HG03135 (cell line): ENCODE data around the gene NCAPG2.

Experiments used
- ATAC-seq: cut with Tn5 transposase; IDR thresholded peaks from one replicate; pipeline ENCODE4 v1.9.1; 2021; ENCODE audit warnings: mild to moderate bottlenecking, moderate library complexity; ENCODE audit not compliant: unreplicated experiment

The NCAPG2 gene

DNA sequence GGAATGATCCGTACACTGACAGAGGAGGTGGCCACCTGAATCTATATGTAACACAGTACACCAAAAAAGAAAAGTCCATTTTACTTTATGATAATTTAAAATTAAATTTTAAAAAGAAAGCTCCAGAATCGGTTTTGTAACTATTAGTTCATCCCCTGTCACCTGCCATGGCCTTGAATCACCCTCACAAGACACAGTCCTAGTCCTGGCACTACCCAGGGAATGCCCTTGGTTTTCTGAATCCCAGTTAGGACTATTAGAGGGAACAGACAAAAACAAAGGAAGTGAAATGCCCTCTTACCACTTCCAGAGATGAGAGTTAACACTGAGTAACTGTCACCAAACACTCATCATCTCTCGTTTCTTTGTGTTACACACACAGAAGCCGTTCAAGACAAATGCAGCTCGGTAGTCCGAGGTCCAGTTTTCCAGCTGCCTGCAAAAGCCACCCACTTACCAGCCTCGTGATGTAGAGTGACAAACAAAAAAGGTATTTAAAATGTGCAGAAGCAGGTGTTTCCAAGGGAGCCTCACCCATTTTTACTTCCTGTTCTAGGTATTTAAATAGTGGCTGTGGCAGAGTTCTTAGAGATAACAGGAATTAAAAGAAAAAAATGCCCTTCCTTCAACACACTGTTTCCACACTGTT is 123.0 kb downstream of the NCAPG2 start:
- ATAC-seq: no peak
